Panc1 (cell line): ENCODE results near the gene MEGF6. TPM values are rescaled to one million over a fixed set of nuclear protein-coding genes. Genes with fewer than 3 reads are reported as not detected.

Source experiments
- ATAC-seq: fragments of 200-7000 bp; cut with Tn5 transposase; 2 replicates; pipeline ENCODE4 v1.9.1; 2020; ENCODE audit warnings: mild to moderate bottlenecking, moderate library complexity
- BruUV-seq: library from RNA; stranded (reverse); fragments of 400-500 nt; replicated peaks from 2 replicates; lab custom pipeline; 2021; lab: Mats Ljungman, UMichigan
- CTCF ChIA-PET: fragments of 300-600 bp; sonication (Branson Sonifier 250); formaldehyde crosslinking; loops from one replicate; lab custom pipeline; 2022; ENCODE audit warnings: antibody characterized with exemption; lab: Charles Lee
- POLR2A ChIA-PET: fragments of 300-600 bp; sonication (Branson Sonifier 250); formaldehyde crosslinking; loops from one replicate; lab custom pipeline; 2022; ENCODE audit warnings: antibody characterized with exemption; lab: Charles Lee
- DNase-seq: peaks from one replicate; pipeline ENCODE4 v3.0.0-alpha.2; 2010; ENCODE audit warnings: low read depth, low spot score
- H3K27ac ChIP-seq: 2 replicates; pipeline ENCODE4 v1.5.1; 2011; ENCODE audit warnings: mild to moderate bottlenecking, low read length, inconsistent platforms
- H3K27me3 ChIP-seq: fragments of 200-500 bp; sonication (Bioruptor generic); 2 replicates; pipeline ENCODE4 v1.6.0; 2014; ENCODE audit warnings: low read length, inconsistent platforms; ENCODE audit not compliant: control insufficient read depth, insufficient read depth
- H3K36me3 ChIP-seq: fragments of 200-500 bp; sonication (Bioruptor generic); 2 replicates; pipeline ENCODE4 v1.5.1; 2014; ENCODE audit warnings: inconsistent platforms, mild to moderate bottlenecking, low read length, moderate library complexity; ENCODE audit not compliant: control insufficient read depth, insufficient read depth
- H3K4me1 ChIP-seq: 2 replicates; pipeline ENCODE4 v1.5.1; 2011; ENCODE audit warnings: inconsistent platforms, mild to moderate bottlenecking, low read length, moderate library complexity; ENCODE audit not compliant: control insufficient read depth, insufficient read depth
- H3K4me3 ChIP-seq, 2 experiments: 2 replicates each; pipeline ENCODE4 v1.5.1; 2011 to 2012; ENCODE audit warnings: low read depth in 2 of 2, low read length in 2 of 2, mild to moderate bottlenecking in 2 of 2, inconsistent platforms in 1 of 2, moderate library complexity in 1 of 2
- H3K9me3 ChIP-seq: fragments of 200-500 bp; sonication (Bioruptor generic); 2 replicates; pipeline ENCODE4 v1.5.1; 2014; ENCODE audit warnings: low read depth, mild to moderate bottlenecking, inconsistent platforms, low read length, moderate library complexity; ENCODE audit not compliant: control insufficient read depth, insufficient read depth
- CTCF ChIP-seq: fragments of 450-650 bp; IDR thresholded peaks from 2 replicates; pipeline ENCODE4 v1.5.1; 2017; ENCODE audit warnings: mild to moderate bottlenecking
- POLR2AphosphoS5 ChIP-seq: IDR thresholded peaks from 2 replicates; pipeline ENCODE4 v1.6.1; 2012; ENCODE audit warnings: mild to moderate bottlenecking, low read depth, low read length, moderate library complexity
- REST ChIP-seq, 2 experiments: IDR thresholded peaks; 2 replicates each; pipeline ENCODE4 v1.6.1; 2011 to 2012; ENCODE audit warnings: low read depth in 2 of 2, control low read depth in 1 of 2, low read length in 1 of 2, mild to moderate bottlenecking in 1 of 2, moderate library complexity in 1 of 2; ENCODE audit not compliant: insufficient read depth in 1 of 2
- SIN3A ChIP-seq: IDR thresholded peaks from 2 replicates; pipeline ENCODE4 v1.6.1; 2012; ENCODE audit warnings: low read depth, mild to moderate bottlenecking, low read length, moderate library complexity, borderline replicate concordance; ENCODE audit not compliant: insufficient read depth
- TCF7L2 ChIP-seq: IDR thresholded peaks from 2 replicates; pipeline ENCODE4 v1.6.1; 2011; ENCODE audit warnings: mild to moderate bottlenecking, low read depth, low read length, inconsistent platforms
- in situ Hi-C: cut with HindIII; loops from 2 replicates; pipeline ENCODE4 v1.10.0; 2016; ENCODE audit warnings: low sequenced_read_pairs, low pct_unique_long_range_greater_than_20kb
- intact Hi-C: fragments of 100-400 bp; cut with micrococcal nuclease; formaldehyde crosslinking; loops from one replicate; pipeline ENCODE4 v1.10.0; 2022; ENCODE audit not compliant: unreplicated experiment
- total RNA-seq: library from RNA; stranded (reverse); gene quantifications from one replicate; pipeline ENCODE4 v1.2.1, GENCODE V29; 2021; ENCODE audit not compliant: unreplicated experiment

The MEGF6 gene
- total RNA-seq, 1 experiment from 2014 or later = 32.6 TPM

GRCh38 chr1:3547055-3548005 lies 64.0 kb downstream of the MEGF6 start:
- Histone ChIP-seq H3K4me1 (peaks cover 41% of the 10 kb centered on the region), H3K9me3 (no peaks in the 10 kb centered on the region), H3K27me3 (no peaks in the 10 kb centered on the region), H3K36me3 (no peaks in the 10 kb centered on the region), H3K4me3 (no peak overlapping the region), H3K27ac (no peak overlapping the region)
- POLR2A ChIA-PET = no interaction called here
- DNase-seq (no peak), ATAC-seq (no peak)
- BruUV-seq = no TSS peak
- in situ Hi-C loops (no loop called here), intact Hi-C loops (no loop called here)
- TF ChIP-seq SIN3A = no peak
- TF ChIP-seq CTCF = no peak
- TF ChIP-seq TCF7L2 = no peak
- TF ChIP-seq REST (IDR thresholded peaks at IDR 0.05; ENCODE audit: insufficient read depth in 1 of 2, low read depth in 2 of 2, low read length in 1 of 2) = no peak
- TF ChIP-seq POLR2AphosphoS5 = no peak
- CTCF ChIA-PET = no interaction called here

DNA sequence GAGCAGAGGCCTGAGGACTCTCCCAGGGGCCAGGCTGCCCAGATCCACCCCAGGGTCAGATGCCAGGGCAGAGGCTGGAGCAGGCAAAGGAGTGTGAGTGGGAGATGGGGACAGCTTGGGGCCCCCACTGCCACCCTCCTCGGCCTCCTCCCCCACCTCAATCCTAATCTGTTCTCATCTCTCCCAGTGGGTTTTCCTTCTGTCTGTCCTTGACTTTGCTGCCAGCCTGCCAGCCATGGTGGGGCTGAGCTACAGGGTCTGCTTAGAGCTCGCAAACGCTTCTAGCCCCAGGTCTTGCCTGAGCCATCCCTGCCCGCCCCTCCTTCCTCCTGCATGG lies 65.3 kb downstream of the MEGF6 start:
- in situ Hi-C loops = no loop called here
- DNase-seq (no peak), ATAC-seq (no peak)
- no peak for TF ChIP-seq REST (IDR thresholded peaks at IDR 0.05; ENCODE audit: insufficient read depth in 1 of 2, low read depth in 2 of 2, low read length in 1 of 2)
- TF ChIP-seq SIN3A = no peak
- no peak for TF ChIP-seq CTCF
- H3K27me3 ChIP-seq = no peaks in the 10 kb centered on the region
- ChIA-PET CTCF (no interaction called here), POLR2A (no interaction called here)
- BruUV-seq = no TSS peak
- H3K4me1 ChIP-seq = peaks cover 46% of the 10 kb centered on the region
- no peak overlapping the region for H3K4me3 ChIP-seq
- H3K9me3 ChIP-seq = no peaks in the 10 kb centered on the region
- H3K27ac ChIP-seq = 0 out of 2 replicates have a peak overlapping the region, but pooled peaks have one; percentile 23
- intact Hi-C loops = no loop called here
- no peaks in the 10 kb centered on the region for H3K36me3 ChIP-seq
